PC-3 (cell line): ENCODE data around the gene ATP10A.

ENCODE experiments used
- EZH2 ChIP-seq: fragments of 300-600 bp; sonication (generic); IDR thresholded peaks from one replicate; pipeline ENCODE4 v1.6.1; 2017; ENCODE audit warnings: antibody characterized with exemption, mild to moderate bottlenecking, low read length; ENCODE audit not compliant: unreplicated experiment
- EZH2phosphoT487 ChIP-seq: fragments of 300-600 bp; sonication (generic); IDR thresholded peaks from 2 replicates; pipeline ENCODE4 v1.6.1; 2018; ENCODE audit warnings: mild to moderate bottlenecking, antibody characterized with exemption, low read length, borderline replicate concordance
- TF ChIP-seq, protein P1 (sequence below): fragments of 300-600 bp; sonication (generic); conservative IDR thresholded peaks from 2 replicates; pipeline ENCODE4 v1.5.1; 2017; ENCODE audit warnings: antibody characterized with exemption, low read depth, mild to moderate bottlenecking, low read length

DNA sequence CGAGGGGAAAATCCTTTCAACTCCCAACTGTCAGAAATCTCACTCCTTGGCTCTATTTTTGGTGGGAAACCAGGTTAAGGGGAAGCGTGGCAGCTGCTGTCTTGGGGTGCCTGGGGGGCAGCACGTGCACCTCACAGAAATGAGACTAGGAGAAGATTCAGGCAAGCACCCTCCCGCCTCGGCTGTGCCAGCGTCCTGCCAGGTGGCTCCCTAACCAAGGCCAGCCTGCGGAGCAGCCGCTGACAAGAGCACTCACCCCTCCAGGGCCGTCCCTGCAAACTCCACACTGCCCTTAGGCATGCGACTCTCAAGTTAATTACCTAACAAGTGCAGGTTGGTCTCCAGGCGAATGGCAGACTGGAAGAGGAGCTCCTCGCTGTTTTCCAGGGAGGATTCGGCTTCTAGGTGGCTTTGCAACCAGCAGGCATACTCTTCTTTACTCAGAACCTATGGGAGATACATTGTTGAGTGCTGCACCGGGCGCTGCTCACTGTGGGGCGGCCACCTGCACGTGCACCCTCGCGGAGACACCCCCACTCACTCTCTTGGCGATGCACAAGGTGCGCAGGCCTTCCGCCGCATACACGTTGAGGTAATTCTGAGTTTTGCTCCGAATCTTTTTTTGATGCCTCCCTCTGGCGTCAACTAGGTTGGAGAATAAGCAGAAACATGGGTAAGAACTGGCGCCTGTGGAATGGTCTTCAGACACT lies 155.3 kb downstream of the ATP10A start:
- TF ChIP-seq, protein P1, sequence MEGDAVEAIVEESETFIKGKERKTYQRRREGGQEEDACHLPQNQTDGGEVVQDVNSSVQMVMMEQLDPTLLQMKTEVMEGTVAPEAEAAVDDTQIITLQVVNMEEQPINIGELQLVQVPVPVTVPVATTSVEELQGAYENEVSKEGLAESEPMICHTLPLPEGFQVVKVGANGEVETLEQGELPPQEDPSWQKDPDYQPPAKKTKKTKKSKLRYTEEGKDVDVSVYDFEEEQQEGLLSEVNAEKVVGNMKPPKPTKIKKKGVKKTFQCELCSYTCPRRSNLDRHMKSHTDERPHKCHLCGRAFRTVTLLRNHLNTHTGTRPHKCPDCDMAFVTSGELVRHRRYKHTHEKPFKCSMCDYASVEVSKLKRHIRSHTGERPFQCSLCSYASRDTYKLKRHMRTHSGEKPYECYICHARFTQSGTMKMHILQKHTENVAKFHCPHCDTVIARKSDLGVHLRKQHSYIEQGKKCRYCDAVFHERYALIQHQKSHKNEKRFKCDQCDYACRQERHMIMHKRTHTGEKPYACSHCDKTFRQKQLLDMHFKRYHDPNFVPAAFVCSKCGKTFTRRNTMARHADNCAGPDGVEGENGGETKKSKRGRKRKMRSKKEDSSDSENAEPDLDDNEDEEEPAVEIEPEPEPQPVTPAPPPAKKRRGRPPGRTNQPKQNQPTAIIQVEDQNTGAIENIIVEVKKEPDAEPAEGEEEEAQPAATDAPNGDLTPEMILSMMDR, result no peak
- TF ChIP-seq EZH2 (no peak), EZH2phosphoT487 (no peak)
